Skin of body (tissue), 2 donors: ENCODE results near the gene PLA2G6. TPM values are rescaled to one million over a fixed set of nuclear protein-coding genes. Genes with fewer than 3 reads are reported as not detected.
"Not testable (repeated sequence)": the region's sequence is repeated elsewhere in the genome, so short reads cannot be mapped to it uniquely, and the experiment has no call there.

Experiments used
- DNase-seq: peaks from one replicate; lab custom pipeline; 2025; lab: John Stamatoyannopoulos, UW
- total RNA-seq: library from RNA; depleted of rRNA; stranded (reverse); fragments of >200 nt; gene quantifications from one replicate; pipeline ENCODE4 v1.2.3, GENCODE V29; 2014

Gene PLA2G6
- total RNA-seq, 1 donor from 2014 or later, result 21.1 TPM

DNA sequence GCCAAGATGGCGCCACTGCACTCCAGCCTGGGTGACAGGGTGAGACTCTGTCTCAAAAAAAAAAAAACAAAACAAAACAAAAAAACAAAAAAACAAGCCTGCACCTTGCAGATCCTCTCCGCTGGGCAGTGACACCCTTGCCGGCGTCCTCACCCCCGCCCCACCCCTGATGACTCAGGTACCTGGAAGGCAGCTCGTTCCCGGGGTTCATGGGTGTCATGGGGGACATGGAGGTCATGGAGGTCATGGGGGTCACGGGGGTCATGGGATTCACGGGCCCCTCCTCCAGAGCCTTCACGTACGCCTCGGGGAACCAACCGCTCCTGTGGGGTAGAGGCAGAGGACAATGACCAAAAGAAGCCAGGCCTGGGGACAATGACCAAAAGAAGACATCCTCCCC is 94.7 kb downstream of the PLA2G6 start:
- DNase-seq, result no peak

GRCh38 chr22:38086001-38086845 is 95.4 kb downstream of the PLA2G6 start:
- no peak for DNase-seq

GRCh38 chr22:38085501-38085900 is 96.1 kb downstream of the PLA2G6 start:
- DNase-seq, result no peak

- DNase-seq, result no peak
Measured at GRCh38 chr22:38085056-38085455, 96.6 kb downstream of the PLA2G6 start.

DNA sequence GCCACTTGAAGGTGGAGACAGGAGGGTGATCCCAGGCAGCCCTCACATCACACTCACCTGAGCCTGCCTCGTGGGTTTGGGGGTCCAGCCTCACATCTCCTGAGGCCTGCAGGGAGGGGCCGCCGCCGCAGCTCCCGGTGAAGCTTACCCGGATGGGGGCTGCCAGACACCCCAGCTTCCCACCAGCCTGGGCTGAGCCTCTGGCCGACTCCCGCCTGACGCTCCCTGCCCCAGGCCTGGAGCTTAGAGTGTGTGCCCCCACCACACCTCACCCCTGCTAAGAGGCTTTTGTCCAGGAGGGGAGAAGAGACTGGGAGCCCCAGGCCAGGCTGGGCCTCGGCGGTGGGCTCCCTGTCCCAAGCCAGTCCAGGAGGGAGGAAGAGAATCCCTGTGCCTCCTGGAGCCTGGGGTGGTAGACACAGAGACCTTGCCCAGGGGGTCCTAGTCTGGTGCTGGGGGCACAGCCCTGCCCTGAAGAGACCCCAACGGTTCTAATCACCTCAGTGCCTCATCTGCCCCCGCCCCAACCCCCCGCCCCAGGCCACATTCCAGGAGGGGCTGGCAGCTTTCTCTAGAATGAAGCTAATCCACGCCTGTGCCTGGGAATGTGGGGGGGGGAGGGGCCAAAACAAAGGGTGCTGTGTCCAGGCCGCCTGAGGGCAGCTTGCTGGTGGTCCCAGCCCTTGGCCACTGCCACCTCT is 97.5 kb downstream of the PLA2G6 start, which contains the start of gene SLC16A8:
Gene SLC16A8 (minus strand): TSS at position 254 of the 701 bp plus-strand sequence. CDS start 1,311 bp downstream, outside the sequence.
- DNase-seq, result no peak

DNA sequence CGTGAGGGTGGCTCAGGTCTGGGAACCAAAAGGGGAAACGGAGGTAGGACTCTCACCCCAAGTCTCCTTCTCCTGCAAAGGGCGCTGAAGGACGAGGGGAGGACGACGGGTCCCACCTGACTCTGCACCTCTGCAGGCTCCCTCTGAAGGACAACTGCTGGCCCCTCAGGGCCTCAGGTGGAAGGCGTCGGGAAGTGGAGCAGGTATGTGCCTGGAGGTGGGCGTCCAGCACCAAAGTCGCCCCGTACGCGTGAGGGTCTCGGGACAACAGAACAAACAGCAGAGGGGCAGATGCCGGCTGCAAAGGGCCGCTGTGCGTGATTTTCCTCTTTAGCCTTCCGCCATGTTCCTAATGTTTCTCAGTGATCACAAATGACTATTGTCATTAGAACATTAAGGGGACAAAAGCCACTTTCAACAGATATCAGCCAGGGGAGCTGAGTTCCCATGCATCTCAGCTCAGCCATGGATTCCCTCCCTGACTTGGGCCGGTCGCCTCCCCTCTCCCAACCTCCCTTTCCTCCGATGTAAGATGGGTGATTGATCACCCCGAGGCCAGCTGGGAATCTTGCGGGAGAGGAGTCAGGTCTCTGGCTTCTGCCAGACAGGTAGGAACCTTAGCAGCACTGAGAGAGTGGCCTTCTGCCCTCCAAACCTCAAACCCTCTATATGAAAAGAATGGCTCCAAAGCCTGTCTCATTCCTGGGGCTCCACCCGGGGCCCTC is 98.5 kb downstream of the PLA2G6 start:
- no peak for DNase-seq

- DNase-seq, result no peak
Measured at GRCh38 chr22:38081941-38082828, 99.4 kb downstream of the PLA2G6 start.

- no peak for DNase-seq
Measured at GRCh38 chr22:38081636-38081940, 100.0 kb downstream of the PLA2G6 start.

- no peak for DNase-seq
Measured at GRCh38 chr22:38080850-38081635, 100.6 kb downstream of the PLA2G6 start.

DNA sequence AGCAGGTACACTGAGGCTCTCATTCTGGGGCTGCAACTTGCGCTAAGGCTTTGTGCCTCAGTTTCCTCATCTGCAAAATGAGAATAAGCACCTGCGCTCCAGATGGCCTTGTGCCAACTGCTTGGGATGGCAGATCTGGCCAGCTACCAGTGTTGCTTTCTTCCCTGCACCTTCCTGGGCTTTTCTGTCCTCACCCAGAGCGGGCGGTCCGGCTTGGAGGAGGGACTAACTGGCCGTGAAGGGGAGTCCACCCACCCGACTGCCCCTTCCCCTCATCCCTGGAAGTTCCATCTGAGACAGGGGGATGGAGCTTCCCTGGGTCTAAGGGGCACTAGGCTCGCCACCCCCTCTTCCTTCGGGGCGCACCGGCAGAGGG is 101.2 kb downstream of the PLA2G6 start:
- DNase-seq, result no peak

GRCh38 chr22:38079804-38080203 is 101.8 kb downstream of the PLA2G6 start:
- no peak for DNase-seq

DNA sequence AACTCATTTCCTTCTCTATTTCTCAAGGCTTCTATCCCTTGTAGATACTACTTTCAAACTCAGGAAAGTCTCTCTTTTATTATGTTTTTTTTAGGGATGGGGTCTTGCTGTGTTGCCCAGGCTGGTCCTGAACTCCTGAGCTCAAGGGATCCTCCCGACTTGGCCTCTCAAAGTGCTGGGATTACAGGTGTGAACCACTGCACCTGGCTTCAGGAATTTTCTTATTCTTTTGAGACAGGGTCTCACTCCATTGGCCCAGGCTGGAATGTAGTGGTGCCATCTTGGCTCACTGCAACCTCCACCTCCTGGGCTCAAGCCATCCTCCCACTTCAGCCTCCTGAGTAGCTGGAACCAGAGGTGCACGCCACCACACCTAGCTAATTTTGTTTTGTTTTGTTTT is 102.4 kb downstream of the PLA2G6 start:
- DNase-seq, result not testable (repeated sequence)

DNA sequence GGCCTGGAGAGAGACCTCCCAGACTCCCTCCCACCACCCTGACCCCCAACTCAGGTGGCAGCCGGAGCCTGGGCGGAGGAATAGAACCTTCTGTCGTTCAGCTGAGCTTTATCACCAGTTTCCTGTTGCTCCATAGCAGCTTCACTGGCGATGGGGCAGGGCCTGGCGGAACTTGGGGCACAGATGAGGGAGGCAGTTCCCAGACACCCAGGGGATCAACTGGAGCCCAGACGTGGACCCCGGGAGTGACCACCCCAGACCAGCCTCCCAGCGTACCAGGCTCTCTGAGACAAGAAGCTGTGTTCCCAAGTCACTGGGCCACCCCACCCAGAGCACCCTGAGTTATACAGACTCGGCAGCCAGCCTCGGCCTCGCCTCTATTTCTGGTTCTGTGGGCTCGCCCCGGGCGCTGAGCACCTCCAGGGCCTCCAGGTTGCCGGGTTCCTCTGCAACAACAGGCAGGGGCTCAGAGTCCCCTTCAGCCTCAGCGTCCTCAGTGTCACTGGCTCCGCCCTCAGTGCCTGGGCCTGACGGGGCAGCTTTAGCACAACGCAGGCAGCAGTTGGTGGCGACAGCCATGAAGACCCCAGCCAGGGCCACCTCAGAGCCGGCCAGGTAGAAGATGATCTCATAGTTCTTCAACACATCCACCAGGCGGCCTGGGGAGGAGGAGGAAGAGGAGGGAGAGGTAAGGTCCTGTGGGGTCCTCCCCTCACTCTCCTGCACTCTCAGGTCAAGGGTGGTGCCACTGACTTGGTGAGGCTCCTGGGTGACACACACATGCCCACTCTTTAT is 103.4 kb downstream of the PLA2G6 start:
- no peak for DNase-seq

DNA sequence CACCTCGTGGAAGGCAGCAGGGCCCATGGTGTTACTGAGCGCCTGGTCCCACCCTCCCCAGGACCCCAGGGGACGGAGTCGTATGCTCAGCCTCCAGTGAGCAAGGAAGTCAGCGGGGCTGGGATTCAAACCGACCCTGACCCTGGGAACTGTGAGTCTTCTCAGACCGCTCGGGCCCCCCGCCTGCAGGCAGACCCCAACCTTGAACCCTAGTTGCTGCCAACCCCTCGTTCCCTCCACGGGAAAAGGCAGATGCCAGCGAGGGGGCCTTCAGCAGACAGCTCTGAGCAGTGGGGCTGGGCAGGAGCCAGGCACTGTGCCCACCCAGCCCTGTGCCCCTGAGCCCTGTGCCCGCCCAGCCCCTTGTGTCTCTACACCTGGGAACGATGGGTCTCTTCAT is 104.0 kb downstream of the PLA2G6 start:
- DNase-seq, result no peak

DNA sequence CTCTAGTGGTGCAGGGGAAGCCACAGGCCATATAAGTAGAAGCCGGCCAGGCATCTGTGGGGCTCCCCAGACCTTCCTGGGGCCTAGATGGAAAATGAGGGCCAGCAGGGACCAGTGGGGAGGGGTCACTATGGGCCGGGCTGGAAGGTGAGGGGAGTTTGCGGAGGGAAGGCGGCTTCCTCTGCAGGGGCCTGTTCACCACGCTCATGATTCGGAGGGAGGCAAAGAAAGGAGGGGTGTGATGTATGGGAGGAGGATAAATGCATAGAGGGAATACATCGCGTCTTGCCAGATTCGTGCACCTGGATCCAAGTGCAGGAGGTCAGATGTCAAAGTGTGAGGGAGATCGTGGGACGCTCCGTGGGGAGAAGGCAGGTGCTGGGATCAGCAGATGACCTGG is 104.5 kb downstream of the PLA2G6 start:
- DNase-seq, result no peak

- no peak for DNase-seq
Measured at GRCh38 chr22:38075961-38076360, 105.7 kb downstream of the PLA2G6 start.

DNA sequence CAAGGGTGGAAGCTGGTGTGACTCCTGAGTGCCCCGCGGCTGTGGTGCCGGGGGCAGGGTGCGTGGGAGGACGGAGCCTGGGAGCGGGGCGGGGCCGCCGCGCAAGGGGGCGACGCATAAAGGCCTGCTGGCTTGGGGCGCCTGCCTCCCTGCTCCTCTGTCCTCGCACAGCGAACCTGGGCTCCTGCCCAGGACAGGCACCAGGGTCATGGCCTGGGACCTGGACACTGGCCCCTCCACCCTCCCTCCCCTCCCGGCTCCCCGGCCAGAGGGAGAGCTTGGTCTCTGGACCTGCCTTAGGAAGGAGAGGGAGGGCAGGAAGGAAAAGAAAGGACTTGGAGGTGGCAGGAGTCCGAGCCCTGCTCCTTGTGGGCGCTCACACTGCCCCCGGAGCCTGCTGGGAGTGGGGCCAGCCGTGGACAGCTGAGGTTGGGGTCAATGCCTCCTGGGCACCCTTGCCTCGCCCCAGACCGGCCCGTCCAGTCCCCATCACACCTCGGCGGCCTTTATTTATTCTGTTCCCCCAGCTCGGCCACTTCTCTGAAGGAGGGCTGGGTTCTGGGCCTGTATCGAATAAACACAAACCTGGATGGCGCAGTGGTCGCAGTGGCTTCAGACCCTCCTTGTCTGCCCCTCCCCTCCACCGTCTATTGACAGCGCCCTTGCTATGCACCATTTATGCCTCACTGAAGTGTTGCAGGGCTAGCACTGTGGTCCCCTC is 106.4 kb downstream of the PLA2G6 start:
- DNase-seq, result no peak

- DNase-seq, result no peak
Measured at GRCh38 chr22:38074181-38075104, 107.2 kb downstream of the PLA2G6 start.
